GM19328 (cell line): ENCODE measurements around the gene SMARCB1.
A peak's percentile ranks its signal among the peaks of the same experiment; 100 is the strongest.

Experiments
- ATAC-seq: cut with Tn5 transposase; IDR thresholded peaks from one replicate; pipeline ENCODE4 v1.9.1; 2021; ENCODE audit warnings: mild to moderate bottlenecking, moderate library complexity; ENCODE audit not compliant: unreplicated experiment

Gene SMARCB1

DNA sequence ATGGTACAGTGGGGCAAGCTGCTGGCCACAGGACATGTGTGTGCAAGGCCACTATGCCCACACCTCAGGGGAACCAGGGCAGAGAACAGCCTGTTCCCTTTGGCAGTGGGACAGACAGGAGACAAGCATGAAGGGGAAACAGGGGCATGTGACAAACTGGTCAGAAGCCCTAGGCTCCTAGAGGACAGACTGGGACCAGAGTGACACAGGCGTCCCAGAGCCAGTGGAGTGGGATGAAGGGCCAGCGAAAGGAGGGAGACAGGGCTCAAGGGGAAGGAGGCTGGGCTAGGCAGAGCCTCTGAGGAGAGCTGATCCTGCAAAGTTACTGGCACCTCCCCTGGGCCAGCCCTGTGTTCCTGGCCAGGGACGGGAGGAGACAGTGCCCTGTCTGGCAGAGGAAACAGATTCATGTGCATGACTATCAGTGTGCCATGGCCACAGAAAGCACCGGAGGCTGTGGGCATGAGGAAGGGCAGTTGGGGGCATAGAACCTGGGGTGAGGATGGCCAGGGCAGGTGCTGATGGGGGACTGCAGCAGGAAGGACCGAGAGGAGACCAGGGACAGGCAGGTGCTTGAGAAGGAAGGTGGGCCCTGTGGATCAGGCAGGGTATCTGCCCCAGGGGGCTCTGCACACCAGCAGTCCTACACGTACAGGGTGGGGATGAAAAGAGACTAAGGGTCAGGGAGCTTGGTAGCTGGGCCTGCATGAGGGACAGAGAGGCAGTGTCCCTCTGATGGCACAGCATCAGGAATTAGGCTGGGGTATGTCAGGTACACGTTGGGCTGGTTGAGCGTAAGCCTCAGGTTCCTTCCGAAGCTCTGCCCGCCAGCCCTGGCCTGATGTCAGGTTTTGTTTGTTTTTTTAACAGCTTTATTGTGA is 42.3 kb downstream of the SMARCB1 start:
- no peak for ATAC-seq

- no peak for ATAC-seq
Measured at GRCh38 chr22:23829845-23830372, 43.1 kb downstream of the SMARCB1 start.

DNA sequence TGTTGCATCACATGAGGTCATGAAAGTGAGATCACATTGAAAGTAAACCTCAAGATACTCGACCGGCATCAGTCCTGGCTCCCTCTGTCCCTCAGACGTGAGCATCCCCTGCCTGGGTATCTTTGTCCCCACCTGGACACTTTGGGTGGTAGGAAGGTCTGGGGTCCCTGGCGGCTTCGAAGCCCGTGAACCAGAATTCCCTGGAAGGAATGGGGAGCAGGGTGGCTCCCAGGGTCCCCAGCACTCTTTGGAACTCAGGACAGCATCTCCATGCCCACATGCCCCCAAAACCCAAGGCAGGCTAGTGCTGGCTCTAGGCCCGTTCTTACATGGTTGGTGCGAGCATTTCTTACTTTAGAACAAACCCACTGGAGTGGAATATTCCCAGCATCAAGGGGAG is 44.5 kb downstream of the SMARCB1 start:
- no peak for ATAC-seq

GRCh38 chr22:23831781-23832180 is 45.0 kb downstream of the SMARCB1 start:
- no peak for ATAC-seq

- no peak for ATAC-seq
Measured at GRCh38 chr22:23832226-23833016, 45.7 kb downstream of the SMARCB1 start.

- no peak for ATAC-seq
Measured at GRCh38 chr22:23833017-23833751, 46.4 kb downstream of the SMARCB1 start.

DNA sequence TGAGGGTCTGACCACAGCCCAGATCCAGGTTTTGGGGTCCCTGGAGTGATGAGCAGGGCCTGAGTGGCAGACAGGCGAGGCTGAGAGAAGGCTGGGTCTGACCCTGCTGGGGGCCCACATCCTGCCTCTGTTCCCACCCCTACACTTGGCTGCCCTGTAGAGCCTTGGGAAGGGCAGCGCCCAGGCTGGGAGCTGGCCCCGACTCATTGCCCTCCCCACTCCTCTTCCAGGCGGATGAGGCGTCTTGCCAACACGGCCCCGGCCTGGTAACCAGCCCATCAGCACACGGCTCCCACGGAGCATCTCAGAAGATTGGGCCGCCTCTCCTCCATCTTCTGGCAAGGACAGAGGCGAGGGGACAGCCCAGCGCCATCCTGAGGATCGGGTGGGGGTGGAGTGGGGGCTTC is 47.1 kb downstream of the SMARCB1 start:
- ATAC-seq: no peak

DNA sequence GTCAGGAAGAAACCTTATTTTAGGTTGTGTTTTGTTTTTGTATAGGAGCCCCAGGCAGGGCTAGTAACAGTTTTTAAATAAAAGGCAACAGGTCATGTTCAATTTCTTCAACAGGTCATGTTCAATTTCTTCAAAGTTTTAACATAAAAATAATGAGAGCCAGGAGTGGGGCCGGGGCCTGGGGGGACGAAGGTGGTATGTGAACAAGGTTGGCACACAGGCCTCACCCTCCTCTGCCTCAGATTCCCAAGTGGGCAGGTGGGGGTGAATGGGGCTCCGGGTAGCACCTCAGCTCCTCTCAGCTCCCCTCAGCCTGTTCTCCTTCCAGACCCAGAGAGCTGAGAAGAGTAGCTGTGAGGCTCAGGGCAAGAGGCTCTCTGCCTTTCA is 47.6 kb downstream of the SMARCB1 start:
- no peak for ATAC-seq

- ATAC-seq: no peak
Measured at GRCh38 chr22:23834793-23835483, 48.2 kb downstream of the SMARCB1 start.

GRCh38 chr22:23835484-23836144 is 48.8 kb downstream of the SMARCB1 start:
- ATAC-seq: no peak

DNA sequence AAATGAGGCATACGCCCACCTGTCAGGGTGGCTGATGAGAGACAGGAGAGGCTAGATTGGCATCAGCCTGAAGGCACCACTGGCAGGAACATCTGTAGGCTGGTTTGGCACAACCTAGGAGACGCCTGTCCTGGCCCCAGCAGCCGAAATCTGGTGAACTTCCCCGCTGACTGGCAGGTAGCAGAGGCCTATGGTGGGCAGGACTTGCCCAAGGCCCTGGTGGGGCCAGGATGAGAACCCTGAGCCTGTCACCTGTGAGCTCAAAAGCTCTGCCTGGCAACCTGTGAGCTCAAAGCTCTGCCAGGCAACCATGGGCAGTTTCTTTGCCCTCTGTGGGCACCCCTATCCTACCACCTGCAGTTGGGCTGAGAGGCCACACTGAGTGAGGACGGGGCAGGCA is 49.5 kb downstream of the SMARCB1 start:
- ATAC-seq: no peak

GRCh38 chr22:23836692-23837495 is 50.1 kb downstream of the SMARCB1 start:
- no peak for ATAC-seq

DNA sequence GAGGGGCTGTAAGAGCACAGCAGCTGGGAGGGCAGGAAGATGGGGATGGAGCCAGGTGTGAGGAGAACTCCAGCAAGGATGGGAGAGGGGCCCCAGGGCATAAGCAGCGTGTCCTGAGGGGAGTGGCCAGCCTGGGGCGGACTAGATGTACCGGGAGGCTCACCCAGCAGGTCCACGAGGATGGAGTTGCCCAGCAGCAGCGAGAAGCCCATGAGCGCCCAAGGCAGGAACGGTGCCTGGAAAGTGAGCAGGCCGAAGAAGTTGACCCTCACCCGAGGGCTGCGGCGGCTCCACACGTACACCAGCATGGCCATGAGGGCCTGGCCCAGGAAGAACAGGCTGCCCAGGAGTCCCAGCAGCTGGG is 50.7 kb downstream of the SMARCB1 start:
- ATAC-seq: no peak

DNA sequence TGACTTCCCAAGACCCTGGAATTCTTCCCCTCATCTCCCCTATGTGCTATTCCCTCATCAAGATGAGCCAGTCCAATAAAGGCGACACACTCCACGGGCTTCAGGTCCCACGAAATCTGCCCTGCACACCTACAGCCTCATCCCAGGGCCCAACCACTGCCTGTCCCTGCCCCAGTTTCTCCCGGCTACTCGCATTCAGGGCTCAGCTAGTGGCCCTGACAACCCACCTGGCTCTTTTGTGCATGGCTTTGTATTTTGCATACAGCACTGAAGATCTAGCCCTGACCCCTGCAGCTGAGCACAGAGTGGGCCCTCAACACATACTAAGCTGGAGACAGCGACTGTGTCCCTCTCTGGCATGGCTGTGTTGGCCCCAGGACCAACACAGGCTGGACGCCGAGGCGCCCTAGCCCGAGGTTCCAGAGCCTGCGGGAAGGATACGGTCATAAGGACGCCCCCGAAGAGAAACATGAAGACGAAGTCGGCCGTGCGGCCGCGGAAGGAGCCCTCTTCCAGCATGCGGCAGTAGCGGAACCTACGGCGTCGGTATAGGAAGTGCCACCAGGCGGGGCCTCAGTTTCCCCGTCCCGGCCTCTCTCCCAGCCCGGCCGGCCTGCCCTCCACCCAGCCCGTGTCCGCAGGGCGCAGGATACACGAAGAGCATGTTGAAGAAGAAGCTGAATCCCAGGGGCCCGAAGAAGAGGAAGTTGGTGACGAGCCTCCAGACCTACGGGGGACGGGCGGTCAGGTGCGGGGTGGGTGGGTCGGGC is 51.3 kb downstream of the SMARCB1 start:
- no peak for ATAC-seq

DNA sequence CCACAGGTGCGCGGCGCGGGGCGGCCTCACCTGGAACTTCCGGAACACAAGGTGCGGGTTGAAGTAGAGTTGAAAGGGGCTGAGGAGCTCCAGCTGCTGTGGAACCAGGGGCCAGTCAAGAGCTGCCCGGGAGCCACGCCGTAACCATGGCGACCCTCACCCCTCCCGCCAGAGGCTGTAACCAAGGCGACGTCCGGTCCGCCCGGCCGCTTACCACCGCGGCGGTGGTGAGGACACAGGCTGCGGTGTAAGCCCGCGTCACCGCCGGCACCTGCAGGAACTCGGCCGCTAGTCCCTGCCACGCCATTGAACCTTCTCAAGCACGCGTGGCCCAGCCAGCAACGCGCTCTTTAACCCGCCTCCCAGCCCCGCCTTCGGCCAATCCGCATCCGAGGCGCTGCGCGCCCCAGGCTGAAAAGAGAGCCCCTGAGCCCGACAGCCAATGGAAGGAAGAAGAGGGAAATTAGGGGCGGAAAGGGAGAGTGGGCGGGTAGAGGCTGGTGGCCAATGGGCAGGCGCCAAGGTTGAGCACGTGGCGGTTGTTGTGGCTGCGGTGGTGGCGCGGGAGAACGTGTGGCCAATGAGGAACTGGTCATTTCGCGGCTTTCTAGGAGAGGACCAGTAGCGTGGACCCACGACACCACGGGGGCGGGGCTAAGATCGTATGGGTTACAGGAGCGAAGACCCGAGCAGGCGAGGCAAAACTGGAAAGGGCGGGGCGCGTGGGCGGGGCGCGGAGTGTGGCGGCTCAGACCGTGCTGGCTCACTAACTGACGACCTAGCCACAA is 52.1 kb downstream of the SMARCB1 start, which contains the start of gene DERL3:
Gene DERL3 (minus strand): TSS at position 326 of the 788 bp plus-strand sequence. CDS start 19 bp downstream, at position 307.
- ATAC-seq: peak; percentile 86

DNA sequence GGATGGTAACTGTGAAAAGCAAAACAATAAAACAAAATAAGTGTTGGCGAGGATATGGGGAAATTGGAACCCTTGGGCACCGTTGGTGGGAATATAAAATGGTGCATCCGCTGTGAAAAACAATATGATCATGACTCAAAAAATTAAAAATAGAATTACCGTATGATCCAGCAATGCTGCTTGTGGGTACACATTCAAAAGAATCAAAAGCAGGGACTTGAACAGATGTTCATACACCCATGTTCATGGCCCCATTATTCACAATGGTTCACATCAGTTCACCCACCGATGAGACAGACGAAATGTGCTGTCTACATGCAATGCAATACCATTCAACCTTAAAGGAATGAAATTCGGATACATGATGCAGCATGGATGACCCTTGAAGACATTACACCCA is 53.3 kb downstream of the SMARCB1 start:
- no peak for ATAC-seq

DNA sequence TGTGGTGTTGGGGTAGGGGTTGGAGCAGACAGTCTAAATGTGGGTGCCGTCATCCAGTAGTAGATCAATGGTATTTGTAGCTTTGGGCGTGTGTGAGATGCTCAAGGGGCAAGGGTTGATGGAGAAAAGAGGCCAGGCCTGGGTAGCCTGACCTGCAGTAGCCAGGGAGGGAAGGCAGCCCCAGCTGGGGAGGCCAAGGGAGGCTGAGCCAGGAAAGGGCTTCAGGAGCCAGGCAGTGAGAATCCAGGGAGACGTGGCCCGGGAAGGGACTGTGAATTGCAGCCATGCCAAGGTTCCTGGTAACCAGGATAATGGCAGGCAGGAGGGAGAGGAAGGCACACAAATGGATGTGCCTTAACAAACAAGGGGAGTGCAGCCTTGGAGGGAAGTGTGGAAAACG is 54.5 kb downstream of the SMARCB1 start:
- ATAC-seq: no peak
